CD4-positive, alpha-beta T cell (primary cell): ENCODE measurements around the gene OPA3. TPM values are rescaled to one million over a fixed set of nuclear protein-coding genes. Genes with fewer than 3 reads are reported as not detected.

Source experiments
- ATAC-seq: fragments of 200-7000 bp; cut with Tn5 transposase; one replicate; pipeline ENCODE4 v1.10.0; 2022; ENCODE audit warnings: mild to moderate bottlenecking; ENCODE audit not compliant: poor library complexity
- CTCF ChIA-PET: fragments of 350-600 bp; sonication (Branson Sonifier 250); formaldehyde crosslinking; loops from one replicate; lab custom pipeline; 2021; ENCODE audit warnings: antibody characterized with exemption, inconsistent platforms; lab: Charles Lee
- POLR2A ChIA-PET: fragments of 350-600 bp; sonication (Branson Sonifier 250); formaldehyde crosslinking; loops from one replicate; lab custom pipeline; 2021; ENCODE audit warnings: antibody characterized with exemption, inconsistent platforms; lab: Charles Lee
- DNase-seq, 14 experiments: peaks; one replicate each; pipeline ENCODE4 v3.0.0-alpha.2; 2013 to 2020; ENCODE audit warnings: mixed read lengths in 2 of 14
- H3K27ac ChIP-seq, 2 donors: one replicate each; pipeline versions ENCODE4 v1.5.1 to v1.7.0; 2013; ENCODE audit warnings: low read length in 2 of 2, low read depth in 1 of 2, mild to moderate bottlenecking in 1 of 2
- H3K27me3 ChIP-seq, 2 experiments: 1 replicate in 1 of 2; 2 replicates in 1 of 2; pipeline versions ENCODE4 v1.6.1 to v1.7.0; 2013; ENCODE audit warnings: low read length in 2 of 2, control low read depth in 1 of 2, mild to moderate bottlenecking in 1 of 2, moderate library complexity in 1 of 2; ENCODE audit not compliant: insufficient read depth in 2 of 2, control insufficient read depth in 1 of 2
- H3K36me3 ChIP-seq: one replicate; pipeline ENCODE4 v1.6.1; 2013; ENCODE audit warnings: low read length, control low read depth; ENCODE audit not compliant: insufficient read depth
- H3K4me1 ChIP-seq: one replicate; pipeline ENCODE4 v1.6.1; 2013; ENCODE audit warnings: low read length, control low read depth; ENCODE audit not compliant: insufficient read depth
- H3K4me3 ChIP-seq: one replicate; pipeline ENCODE4 v1.5.1; 2013; ENCODE audit warnings: mild to moderate bottlenecking, low read length, moderate library complexity
- H3K9me3 ChIP-seq, 2 experiments: 1 replicate in 1 of 2; 2 replicates in 1 of 2; pipeline versions ENCODE4 v1.6.1 to v1.7.0; 2013; ENCODE audit warnings: low read length in 2 of 2, mild to moderate bottlenecking in 2 of 2, control low read depth in 1 of 2, moderate library complexity in 1 of 2; ENCODE audit not compliant: control insufficient read depth in 1 of 2, insufficient read depth in 1 of 2
- H3K27ac Mint-ChIP-seq: one replicate; pipeline ENCODE4 v1.8.0; 2020; ENCODE audit warnings: mixed read lengths
- H3K27me3 Mint-ChIP-seq: one replicate; pipeline ENCODE4 v1.8.0; 2021; ENCODE audit warnings: mixed read lengths
- H3K36me3 Mint-ChIP-seq: one replicate; pipeline ENCODE4 v1.8.0; 2021; ENCODE audit warnings: low read depth, mixed read lengths
- H3K4me1 Mint-ChIP-seq: one replicate; pipeline ENCODE4 v1.8.0; 2021; ENCODE audit warnings: low read depth, mixed read lengths
- H3K4me3 Mint-ChIP-seq: one replicate; pipeline ENCODE4 v1.8.0; 2020; ENCODE audit warnings: mild to moderate bottlenecking, mixed read lengths
- H3K9me3 Mint-ChIP-seq: one replicate; pipeline ENCODE4 v1.8.0; 2020; ENCODE audit warnings: mixed read lengths
- intact Hi-C, 2 experiments: fragments of 100-400 bp; cut with DNase I in 1 of 2; cut with micrococcal nuclease in 1 of 2; formaldehyde crosslinking; loops; one replicate each; pipeline versions ENCODE4 v1.15.1 to v1.9.0; 2023 to 2025; cut with DNase I, micrococcal nuclease
- total RNA-seq, 174 experiments: library from RNA in 2 of 174; stranded (reverse) in 2 of 174; gene quantifications; one replicate each; pipeline ENCODE4 v1.2.3 and lab custom pipeline; 2021 to 2026
- TF ChIP-seq, protein P1 (sequence below): fragments of 200-600 bp; IDR thresholded peaks from one replicate; pipeline ENCODE4 v1.8.0; 2022; ENCODE audit warnings: antibody characterized with exemption, mild to moderate bottlenecking

OPA3 gene
- total RNA-seq, 2 experiments from 2014 or later = 3.1 to 3.2 TPM

DNA sequence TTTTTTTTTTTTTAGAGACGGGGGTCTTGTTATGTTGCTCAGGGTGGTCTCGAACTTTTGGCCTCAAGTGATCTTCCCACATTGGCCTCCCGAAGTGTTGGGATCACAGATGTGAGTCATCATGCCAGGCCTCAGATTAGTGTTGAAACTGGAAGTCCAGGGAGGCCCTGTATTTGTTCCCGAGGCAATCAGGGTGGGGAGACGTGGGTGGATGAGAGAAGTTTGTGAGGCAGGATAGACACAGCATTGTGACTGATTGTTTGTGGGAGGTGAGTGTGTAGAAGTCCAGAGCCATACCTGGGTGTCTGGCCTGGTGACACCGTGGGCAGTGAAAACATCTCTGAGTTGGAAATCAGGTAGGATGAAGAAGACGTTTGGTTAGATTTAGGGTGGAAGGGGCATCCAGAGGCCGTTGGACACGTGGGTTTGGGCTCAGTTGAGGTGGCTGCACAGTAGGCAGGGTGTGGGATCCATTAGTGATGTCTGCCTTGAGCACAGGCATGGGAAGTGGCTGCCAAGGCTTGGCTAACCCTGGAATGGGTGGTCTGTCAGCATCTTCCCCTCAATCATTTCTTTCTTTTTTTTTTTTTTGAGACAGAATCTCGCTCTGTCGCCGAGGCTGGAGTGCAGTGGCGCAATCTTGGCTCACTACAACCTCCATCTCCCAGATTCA, 100.2 kb downstream of the OPA3 start:
- Histone ChIP-seq H3K36me3 (no peaks in the 10 kb centered on the region), H3K27me3 (no peaks in the 10 kb centered on the region), H3K4me3 (no peak overlapping the region), H3K27ac (no peak overlapping the region), H3K9me3 (no peaks in the 10 kb centered on the region), H3K4me1 (peaks cover 14% of the 10 kb centered on the region)
- peaks cover 7% of the 10 kb centered on the region for H3K27me3 Mint-ChIP-seq
- POLR2A ChIA-PET = interaction anchor here (0.8 to 1.7 kb wide), 4 partner anchors 11 to 193 kb away, joined by 3 to 26 read pairs (median 4); partner anchors contain the start of gene FOSB
- H3K27ac Mint-ChIP-seq = no peak overlapping the region
- intact Hi-C loops = loop anchor here (2.0 kb wide), 2 partner anchors 14 to 22 kb away; partner anchors contain the start of genes PPM1N (in 1 of the 2) and VASP (in 1 of the 2)
- H3K4me3 Mint-ChIP-seq = peak overlapping the region; percentile 20
- H3K36me3 Mint-ChIP-seq = no peaks in the 10 kb centered on the region
- no peaks in the 10 kb centered on the region for H3K9me3 Mint-ChIP-seq
- CTCF ChIA-PET = interaction anchor here (0.7 to 6.0 kb wide), 18 partner anchors 12 to 379 kb away, joined by 3 to 88 read pairs (median 4); partner anchors contain the start of genes FOSB, PPM1N, PPP1R13L and RTN2
- TF ChIP-seq, protein P1, sequence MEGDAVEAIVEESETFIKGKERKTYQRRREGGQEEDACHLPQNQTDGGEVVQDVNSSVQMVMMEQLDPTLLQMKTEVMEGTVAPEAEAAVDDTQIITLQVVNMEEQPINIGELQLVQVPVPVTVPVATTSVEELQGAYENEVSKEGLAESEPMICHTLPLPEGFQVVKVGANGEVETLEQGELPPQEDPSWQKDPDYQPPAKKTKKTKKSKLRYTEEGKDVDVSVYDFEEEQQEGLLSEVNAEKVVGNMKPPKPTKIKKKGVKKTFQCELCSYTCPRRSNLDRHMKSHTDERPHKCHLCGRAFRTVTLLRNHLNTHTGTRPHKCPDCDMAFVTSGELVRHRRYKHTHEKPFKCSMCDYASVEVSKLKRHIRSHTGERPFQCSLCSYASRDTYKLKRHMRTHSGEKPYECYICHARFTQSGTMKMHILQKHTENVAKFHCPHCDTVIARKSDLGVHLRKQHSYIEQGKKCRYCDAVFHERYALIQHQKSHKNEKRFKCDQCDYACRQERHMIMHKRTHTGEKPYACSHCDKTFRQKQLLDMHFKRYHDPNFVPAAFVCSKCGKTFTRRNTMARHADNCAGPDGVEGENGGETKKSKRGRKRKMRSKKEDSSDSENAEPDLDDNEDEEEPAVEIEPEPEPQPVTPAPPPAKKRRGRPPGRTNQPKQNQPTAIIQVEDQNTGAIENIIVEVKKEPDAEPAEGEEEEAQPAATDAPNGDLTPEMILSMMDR = no peak
- peak in 2 of 14 experiments; percentile 12 to 38 for DNase-seq
- ATAC-seq = no peak
- H3K4me1 Mint-ChIP-seq = peaks cover 6% of the 10 kb centered on the region

DNA sequence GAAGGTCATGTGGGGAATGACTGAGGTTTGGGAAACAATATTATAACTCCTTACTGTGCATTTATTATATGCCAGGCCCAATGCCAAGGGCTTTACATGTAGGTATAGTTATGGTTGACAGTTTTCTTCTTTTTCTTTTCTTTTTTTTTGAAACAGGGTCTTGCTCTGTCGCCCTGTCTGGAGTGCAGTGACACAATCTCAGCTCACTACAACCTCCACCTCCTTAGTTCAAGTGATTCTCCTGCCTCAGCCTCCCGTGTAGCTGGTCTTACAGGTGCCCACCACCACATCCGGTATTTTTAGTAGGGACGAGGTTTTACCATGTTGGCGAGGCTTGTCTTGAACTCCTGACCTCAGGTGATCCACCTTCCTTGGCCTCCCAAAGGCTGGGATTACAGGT, 101.6 kb downstream of the OPA3 start:
- POLR2A ChIA-PET = no interaction called here

DNA sequence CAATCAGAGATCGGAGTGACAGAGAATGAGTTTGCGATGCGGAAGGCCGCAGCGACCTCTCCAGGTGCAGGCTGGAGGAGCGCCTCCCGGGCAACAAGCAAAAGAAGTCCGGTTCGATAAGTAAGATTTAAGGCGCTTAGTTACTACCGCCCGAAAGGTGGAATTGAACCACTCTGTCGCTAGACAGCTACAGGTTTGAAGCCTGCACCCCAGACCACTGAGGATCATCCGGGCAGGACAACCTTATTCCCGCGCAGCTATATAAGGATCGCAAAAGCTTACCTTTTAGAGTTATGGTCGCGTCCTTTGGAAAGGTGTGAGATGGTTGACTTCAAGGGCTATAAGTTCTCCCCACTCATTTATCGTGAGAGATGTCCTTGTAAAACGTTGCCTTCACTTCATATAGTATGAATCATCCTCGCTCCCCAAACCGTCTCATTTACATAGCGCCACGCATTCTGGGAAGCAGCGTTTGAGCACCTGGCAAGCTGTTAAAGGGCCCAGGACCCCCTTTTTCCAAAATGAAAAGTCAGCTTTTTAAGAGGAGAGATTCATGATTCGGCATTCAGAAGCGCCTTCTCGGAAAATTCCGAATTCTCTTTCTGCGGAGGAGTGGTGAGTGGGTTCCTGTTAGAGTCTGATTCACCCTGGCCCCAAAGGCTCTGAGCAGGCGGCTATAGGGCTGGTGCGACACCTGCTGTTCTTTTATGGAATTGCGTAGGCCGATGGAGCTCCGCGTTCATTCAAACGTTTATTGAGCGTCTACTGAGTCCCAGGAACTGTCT, 106.0 kb downstream of the OPA3 start:
- peak overlapping the region; percentile 86 for H3K4me3 Mint-ChIP-seq
- H3K9me3 Mint-ChIP-seq = no peaks in the 10 kb centered on the region
- Histone ChIP-seq H3K9me3 (no peaks in the 10 kb centered on the region), H3K4me1 (peaks cover 37% of the 10 kb centered on the region), H3K27ac (peak overlapping the region; percentile 98 to 99), H3K4me3 (peak overlapping the region; percentile 64), H3K27me3 (peaks cover 0 to under 1% of the 10 kb centered on the region in 2 experiments), H3K36me3 (no peaks in the 10 kb centered on the region)
- ChIA-PET CTCF (interaction anchor here (0.6 to 9.5 kb wide), 35 partner anchors 11 to 291 kb away, joined by 3 to 365 read pairs (median 5); partner anchors contain the start of genes ERCC2, FOSB, PPP1R13L and SIX5), POLR2A (interaction anchor here (0.7 to 5.3 kb wide), 22 partner anchors 11 to 885 kb away, joined by 3 to 142 read pairs (median 4); partner anchors contain the start of genes FOSB, FOXA3, OPA3 and PPP1R13L)
- intact Hi-C loops = loop anchor here (1.0 to 2.0 kb wide), 5 partner anchors 9 to 108 kb away; partner anchors contain the start of genes ERCC2 (in 1 of the 2) and PPP1R13L (in 1 of the 2)
- DNase-seq (peak; percentile 79 to 95 (median 86)), ATAC-seq (peak; percentile 74)
- peaks cover 10% of the 10 kb centered on the region for H3K36me3 Mint-ChIP-seq
- H3K4me1 Mint-ChIP-seq = peaks cover 29% of the 10 kb centered on the region
- H3K27me3 Mint-ChIP-seq = peaks cover 21% of the 10 kb centered on the region
- peak overlapping the region; percentile 99 for H3K27ac Mint-ChIP-seq
- TF ChIP-seq, protein P1 = peak; percentile 85

More for the DNA sequence above, 101.6 kb downstream of the OPA3 start:
- ATAC-seq = no peak
- Mint-ChIP-seq H3K36me3 (peaks cover 10% of the 10 kb centered on the region), H3K27ac (no peak overlapping the region), H3K9me3 (no peaks in the 10 kb centered on the region), H3K4me1 (peaks cover 19% of the 10 kb centered on the region), H3K27me3 (peaks cover 9% of the 10 kb centered on the region), H3K4me3 (no peak overlapping the region)
- Histone ChIP-seq H3K4me3 (no peak overlapping the region), H3K9me3 (no peaks in the 10 kb centered on the region), H3K4me1 (peaks cover 25% of the 10 kb centered on the region), H3K36me3 (no peaks in the 10 kb centered on the region), H3K27ac (no peak overlapping the region), H3K27me3 (no peaks in the 10 kb centered on the region)
- TF ChIP-seq, protein P1 = no peak
- DNase-seq = peak in 1 of 14 experiments; percentile 30
- intact Hi-C loops = no loop called here
- CTCF ChIA-PET = no interaction called here
